Measurements from ENCODE around the gene SIRT7.
"Not testable (repeated sequence)": the region's sequence is repeated elsewhere in the genome, so short reads cannot be mapped to it uniquely, and the experiment has no call there.

SIRT7 gene

GRCh38 chr17:81954131-81955057 is 36.4 kb upstream of the SIRT7 start:
- no peak for DNase-seq

GRCh38 chr17:81953443-81953842 is 35.5 kb upstream of the SIRT7 start:
- not testable (repeated sequence) for DNase-seq

- no peak for DNase-seq
Observed at GRCh38 chr17:81952792-81953228, 34.8 kb upstream of the SIRT7 start.

GRCh38 chr17:81951785-81952684 is 34.1 kb upstream of the SIRT7 start:
- DNase-seq, result no peak

- no peak for DNase-seq
Observed at GRCh38 chr17:81950501-81950900, 32.5 kb upstream of the SIRT7 start.

- DNase-seq, result no peak
Observed at GRCh38 chr17:81948635-81949378, 30.8 kb upstream of the SIRT7 start.

GRCh38 chr17:81947189-81947588 is 29.2 kb upstream of the SIRT7 start, which contains the start of gene MYADML2:
TSS of gene MYADML2 (minus strand) at chr17:81947233. CDS start at chr17:81941741, 5,492 bp downstream.
- DNase-seq, result no peak

GRCh38 chr17:81944858-81945257 is 26.9 kb upstream of the SIRT7 start:
- no peak for DNase-seq

GRCh38 chr17:81942167-81942553 is 24.2 kb upstream of the SIRT7 start:
- DNase-seq, result no peak

- DNase-seq, result no peak
Observed at GRCh38 chr17:81941484-81942166, 23.6 kb upstream of the SIRT7 start.

- DNase-seq, result no peak
Observed at GRCh38 chr17:81940538-81941483, 22.8 kb upstream of the SIRT7 start.

- no peak for DNase-seq
Observed at GRCh38 chr17:81939881-81940385, 22.0 kb upstream of the SIRT7 start.

GRCh38 chr17:81939218-81939617 is 21.2 kb upstream of the SIRT7 start:
- DNase-seq, result no peak

- DNase-seq, result no peak
Observed at GRCh38 chr17:81935709-81936084, 17.7 kb upstream of the SIRT7 start.

GRCh38 chr17:81934850-81935708 is 17.1 kb upstream of the SIRT7 start:
- DNase-seq, result no peak

GRCh38 chr17:81934098-81934757 is 16.3 kb upstream of the SIRT7 start:
- no peak for DNase-seq

GRCh38 chr17:81933178-81933699 is 15.3 kb upstream of the SIRT7 start:
- no peak for DNase-seq

GRCh38 chr17:81932333-81932983 is 14.5 kb upstream of the SIRT7 start:
- DNase-seq, result no peak

All from stimulated activated CD4-positive, alpha-beta T cell treated with anti-CD3 and anti-CD28 coated beads, Interleukin-2, amount 100 ng/mL, for 24 hours (primary cell).